OCI-LY7 (cell line): ENCODE measurements around the gene YIPF7. TPM values are rescaled to one million over a fixed set of nuclear protein-coding genes. Genes with fewer than 3 reads are reported as not detected.

Experiments
- BruUV-seq: library from RNA; stranded (reverse); fragments of 400-500 nt; replicated peaks from 2 replicates; lab custom pipeline; 2021; lab: Mats Ljungman, UMichigan
- CTCF ChIA-PET: fragments of 300-600 bp; sonication (Branson Sonifier 250); formaldehyde crosslinking; loops from one replicate; lab custom pipeline; 2022; ENCODE audit warnings: antibody characterized with exemption; ENCODE audit not compliant: unreplicated experiment; lab: Charles Lee
- POLR2A ChIA-PET: fragments of 300-600 bp; sonication (Branson Sonifier 250); formaldehyde crosslinking; loops from one replicate; lab custom pipeline; 2022; ENCODE audit warnings: antibody characterized with exemption; lab: Charles Lee
- DNase-seq: peaks from one replicate; pipeline ENCODE4 v3.0.0-alpha.2; 2015; ENCODE audit warnings: low spot score
- H2AFZ ChIP-seq: fragments of 200-600 bp; sonication (generic), shearing (Covaris generic); 2 replicates; pipeline ENCODE4 v1.6.1; 2014; ENCODE audit warnings: mild to moderate bottlenecking, antibody characterized with exemption, low read length, moderate library complexity
- H3K27ac ChIP-seq: fragments of 200-600 bp; sonication (generic); 2 replicates; pipeline ENCODE4 v1.5.1; 2014; ENCODE audit warnings: mixed run types, low read depth, mild to moderate bottlenecking, moderate library complexity, low read length, inconsistent platforms; ENCODE audit not compliant: poor library complexity, severe bottlenecking
- H3K36me3 ChIP-seq: fragments of 200-600 bp; sonication (generic); 2 replicates; pipeline ENCODE4 v1.6.1; 2014; ENCODE audit warnings: mild to moderate bottlenecking, antibody characterized with exemption, low read length, moderate library complexity, mixed read lengths; ENCODE audit not compliant: insufficient read depth
- H3K4me1 ChIP-seq: fragments of 200-600 bp; sonication (generic); 2 replicates; pipeline ENCODE4 v1.5.1; 2014; ENCODE audit warnings: mild to moderate bottlenecking, low read length; ENCODE audit not compliant: insufficient read depth, poor library complexity, severe bottlenecking
- H3K4me2 ChIP-seq: fragments of 200-600 bp; sonication (generic); 2 replicates; pipeline ENCODE4 v1.6.1; 2014; ENCODE audit warnings: mild to moderate bottlenecking, low read length
- H3K4me3 ChIP-seq: fragments of 200-600 bp; sonication (generic); 2 replicates; pipeline ENCODE4 v1.5.1; 2014; ENCODE audit warnings: mild to moderate bottlenecking, low read depth, low read length; ENCODE audit not compliant: poor library complexity, severe bottlenecking
- H3K79me2 ChIP-seq: fragments of 200-600 bp; sonication (generic); 2 replicates; pipeline ENCODE4 v1.6.1; 2016; ENCODE audit warnings: low read depth, mild to moderate bottlenecking, low read length, moderate library complexity, mixed read lengths; ENCODE audit not compliant: insufficient read depth
- H3K9me2 ChIP-seq: fragments of 200-600 bp; sonication (generic); 2 replicates; pipeline ENCODE4 v1.6.1; 2016; ENCODE audit warnings: mild to moderate bottlenecking, low read length, mixed read lengths; ENCODE audit not compliant: insufficient read depth
- H3K9me3 ChIP-seq: fragments of 200-600 bp; sonication (generic); 2 replicates; pipeline ENCODE4 v1.6.1; 2014; ENCODE audit warnings: mild to moderate bottlenecking, mixed run types, low read length, mixed read lengths
- H4K20me1 ChIP-seq: fragments of 200-600 bp; sonication (generic); 2 replicates; pipeline ENCODE4 v1.6.1; 2014; ENCODE audit warnings: mild to moderate bottlenecking, antibody characterized with exemption, low read length, moderate library complexity, mixed read lengths; ENCODE audit not compliant: insufficient read depth
- CTCF ChIP-seq: fragments of 200-600 bp; sonication (generic); conservative IDR thresholded peaks from 2 replicates; pipeline ENCODE4 v1.5.1; 2014; ENCODE audit warnings: mild to moderate bottlenecking, antibody characterized with exemption, low read length, moderate library complexity, mixed read lengths
- EZH2phosphoT487 ChIP-seq: fragments of 200-600 bp; sonication (generic); IDR thresholded peaks from 2 replicates; pipeline ENCODE4 v1.6.1; 2018; ENCODE audit warnings: low read depth, borderline replicate concordance, mild to moderate bottlenecking, mixed run types, antibody characterized with exemption, low read length, moderate library complexity, mixed read lengths
- intact Hi-C: fragments of 100-400 bp; cut with micrococcal nuclease; formaldehyde crosslinking; loops from one replicate; pipeline ENCODE4 v1.10.0; 2022; ENCODE audit not compliant: unreplicated experiment
- total RNA-seq, 2 experiments: library from RNA; depleted of rRNA in 1 of 2; stranded (reverse); fragments of >200 nt in 1 of 2; shearing (Covaris generic) in 1 of 2; gene quantifications; 2 replicates each; pipeline ENCODE4 v1.2.3, GENCODE V29; 2014 to 2022

YIPF7 gene
- total RNA-seq, 2 experiments from 2014 or later, result not detected

- no TSS peak for BruUV-seq
- CTCF ChIA-PET, result no interaction called here
These were observed 17.1 kb upstream of the YIPF7 start for GRCh38 chr4:44668526-44668925.

GRCh38 chr4:44663539-44664263, 12.3 kb upstream of the YIPF7 start:
- intact Hi-C loops, result no loop called here
- DNase-seq, result no peak
- CTCF ChIA-PET, result no interaction called here
- TF ChIP-seq EZH2phosphoT487 (no peak), CTCF (no peak)
- Histone ChIP-seq H3K27ac (no peak overlapping the region), H2AFZ (no peak overlapping the region), H3K4me3 (no peak overlapping the region), H3K79me2 (no peaks in the 10 kb centered on the region), H3K9me3 (no peaks in the 10 kb centered on the region), H4K20me1 (no peaks in the 10 kb centered on the region), H3K36me3 (no peaks in the 10 kb centered on the region), H3K4me1 (no peaks in the 10 kb centered on the region), H3K9me2 (no peaks in the 10 kb centered on the region), H3K4me2 (no peak overlapping the region)
- BruUV-seq, result no TSS peak
- POLR2A ChIA-PET, result no interaction called here

More at GRCh38 chr4:44668526-44668925, 17.1 kb upstream of the YIPF7 start:
- no peak for DNase-seq
- Histone ChIP-seq H3K4me2 (no peak overlapping the region), H3K36me3 (no peaks in the 10 kb centered on the region), H3K4me1 (no peaks in the 10 kb centered on the region), H3K9me2 (no peaks in the 10 kb centered on the region), H4K20me1 (no peaks in the 10 kb centered on the region), H3K27ac (no peak overlapping the region), H3K9me3 (no peaks in the 10 kb centered on the region), H3K4me3 (no peak overlapping the region), H2AFZ (no peak overlapping the region), H3K79me2 (no peaks in the 10 kb centered on the region)
- POLR2A ChIA-PET, result interaction anchor here (1.1 to 3.2 kb wide), 2 partner anchors 10 to 15 kb away, joined by 3 to 16 read pairs; partner anchors contain the start of gene GUF1
- TF ChIP-seq CTCF, result no peak
- no peak for TF ChIP-seq EZH2phosphoT487
- intact Hi-C loops, result no loop called here

- Histone ChIP-seq H4K20me1 (no peaks in the 10 kb centered on the region), H3K27ac (no peak overlapping the region), H3K36me3 (no peaks in the 10 kb centered on the region), H3K4me3 (no peak overlapping the region), H3K4me1 (no peaks in the 10 kb centered on the region), H3K9me2 (no peaks in the 10 kb centered on the region), H3K79me2 (no peaks in the 10 kb centered on the region), H3K4me2 (no peak overlapping the region), H2AFZ (no peak overlapping the region), H3K9me3 (no peaks in the 10 kb centered on the region)
- TF ChIP-seq CTCF, result no peak
- no peak for TF ChIP-seq EZH2phosphoT487
- POLR2A ChIA-PET, result no interaction called here
- BruUV-seq, result no TSS peak
- CTCF ChIA-PET, result no interaction called here
- no peak for DNase-seq
- intact Hi-C loops, result no loop called here
These were observed 11.2 kb upstream of the YIPF7 start for GRCh38 chr4:44662623-44663005.
